GM21390 (cell line): Measurements from ENCODE around the gene TNFRSF8.

ENCODE experiments used
- ATAC-seq: cut with Tn5 transposase; IDR thresholded peaks from one replicate; pipeline ENCODE4 v1.9.1; 2021; ENCODE audit not compliant: unreplicated experiment

Gene TNFRSF8

GRCh38 chr1:12185918-12186678 is 123.0 kb downstream of the TNFRSF8 start:
- no peak for ATAC-seq

GRCh38 chr1:12186679-12186985 is 123.5 kb downstream of the TNFRSF8 start:
- no peak for ATAC-seq

- ATAC-seq, result no peak
Measured at GRCh38 chr1:12188115-12188514, 125.0 kb downstream of the TNFRSF8 start.

GRCh38 chr1:12188657-12189327 is 125.7 kb downstream of the TNFRSF8 start:
- ATAC-seq, result no peak

- no peak for ATAC-seq
Measured at GRCh38 chr1:12189328-12189682, 126.2 kb downstream of the TNFRSF8 start.

GRCh38 chr1:12191242-12192032 is 128.3 kb downstream of the TNFRSF8 start:
- ATAC-seq, result no peak
